Esophagus squamous epithelium (tissue), 5 donors: ENCODE measurements around the gene KCNQ1. TPM values are rescaled to one million over a fixed set of nuclear protein-coding genes. Genes with fewer than 3 reads are reported as not detected.

Experiments
- DNase-seq: peaks from one replicate; lab custom pipeline; 2025; lab: John Stamatoyannopoulos, UW
- H3K27ac ChIP-seq, 4 donors: fragments of 200-600 bp; sonication (generic); one replicate each; pipeline ENCODE4 v1.5.1; 2016 to 2019; ENCODE audit warnings: mild to moderate bottlenecking in 1 of 4
- H3K27me3 ChIP-seq, 4 donors: fragments of 200-600 bp; sonication (generic); 1 replicate in 3 of 4; 2 replicates in 1 of 4; pipeline versions ENCODE4 v1.5.1 to v1.6.0; 2017 to 2021; ENCODE audit warnings: antibody characterized with exemption in 1 of 4
- H3K36me3 ChIP-seq, 3 donors: fragments of 200-600 bp; sonication (generic); one replicate each; pipeline ENCODE4 v1.5.1; 2016 to 2019
- H3K4me1 ChIP-seq, 3 donors: fragments of 200-600 bp; sonication (generic); one replicate each; pipeline ENCODE4 v1.5.1; 2017 to 2019
- H3K4me3 ChIP-seq, 4 donors: fragments of 200-600 bp; sonication (generic); 1 replicate in 3 of 4; 2 replicates in 1 of 4; pipeline ENCODE4 v1.5.1; 2016 to 2019; ENCODE audit warnings: mild to moderate bottlenecking in 2 of 4, moderate library complexity in 1 of 4
- H3K9me3 ChIP-seq, 3 donors: fragments of 200-600 bp; sonication (generic); one replicate each; pipeline ENCODE4 v1.5.1; 2016 to 2019
- POLR2A ChIP-seq, 4 donors: fragments of 450-650 bp; IDR thresholded peaks; one replicate each; pipeline ENCODE4 v1.6.1; 2017; ENCODE audit warnings: antibody characterized with exemption in 4 of 4, mild to moderate bottlenecking in 4 of 4, moderate library complexity in 3 of 4
- WGBS, 2 donors: methylation state at CpG; one replicate each; pipeline ENCODE4 v1.1.5; 2018; 5-methylcytosine and 5-hydroxymethylcytosine counted together
- intact Hi-C: fragments of 100-400 bp; cut with DNase I; formaldehyde crosslinking; loops from one replicate; pipeline ENCODE4 v1.15.0; 2022
- total RNA-seq, 4 donors: library from RNA; depleted of rRNA; stranded (reverse); fragments of >200 nt; gene quantifications; one replicate each; pipeline ENCODE4 v1.1.0, GENCODE V29; 2016
- TF ChIP-seq, protein P1 (sequence below), 6 experiments: fragments of 450-650 bp in 4 of 6; fragments of 200-600 bp in 2 of 6; sonication (generic) in 2 of 6; IDR thresholded peaks; one replicate each; pipeline ENCODE4 v1.5.1; 2016 to 2019; ENCODE audit warnings: antibody characterized with exemption in 6 of 6, mild to moderate bottlenecking in 4 of 6, moderate library complexity in 4 of 6
- donor health status: DM: yes; HTN: yes; CAD: no.

The KCNQ1 gene
- total RNA-seq, 4 donors from 2014 or later, result 0.61 to 3.1 (median 0.72) TPM

- Histone ChIP-seq H3K9me3 (no peaks in the 10 kb centered on the region), H3K36me3 (no peaks in the 10 kb centered on the region), H3K27ac (no peak overlapping the region), H3K4me3 (no peak overlapping the region), H3K4me1 (peaks cover 0 to 18% (median 11%) of the 10 kb centered on the region in 3 donors), H3K27me3 (peaks cover 0 to 46% (median 0%) of the 10 kb centered on the region in 4 donors)
- 67% methylated on average over 3 of the region's 17 CpGs; no CpG with 5 or more reads in 1 of the 2 donors for WGBS, 2 donors
- DNase-seq, result no peak
- intact Hi-C loops, result loop anchor here (2.0 kb wide), 2 partner anchors 117 to 227 kb away; no protein-coding TSS in a partner anchor
- TF ChIP-seq, protein P1, sequence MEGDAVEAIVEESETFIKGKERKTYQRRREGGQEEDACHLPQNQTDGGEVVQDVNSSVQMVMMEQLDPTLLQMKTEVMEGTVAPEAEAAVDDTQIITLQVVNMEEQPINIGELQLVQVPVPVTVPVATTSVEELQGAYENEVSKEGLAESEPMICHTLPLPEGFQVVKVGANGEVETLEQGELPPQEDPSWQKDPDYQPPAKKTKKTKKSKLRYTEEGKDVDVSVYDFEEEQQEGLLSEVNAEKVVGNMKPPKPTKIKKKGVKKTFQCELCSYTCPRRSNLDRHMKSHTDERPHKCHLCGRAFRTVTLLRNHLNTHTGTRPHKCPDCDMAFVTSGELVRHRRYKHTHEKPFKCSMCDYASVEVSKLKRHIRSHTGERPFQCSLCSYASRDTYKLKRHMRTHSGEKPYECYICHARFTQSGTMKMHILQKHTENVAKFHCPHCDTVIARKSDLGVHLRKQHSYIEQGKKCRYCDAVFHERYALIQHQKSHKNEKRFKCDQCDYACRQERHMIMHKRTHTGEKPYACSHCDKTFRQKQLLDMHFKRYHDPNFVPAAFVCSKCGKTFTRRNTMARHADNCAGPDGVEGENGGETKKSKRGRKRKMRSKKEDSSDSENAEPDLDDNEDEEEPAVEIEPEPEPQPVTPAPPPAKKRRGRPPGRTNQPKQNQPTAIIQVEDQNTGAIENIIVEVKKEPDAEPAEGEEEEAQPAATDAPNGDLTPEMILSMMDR (IDR thresholded peaks at IDR 0.05), result no peak
- TF ChIP-seq POLR2A (IDR thresholded peaks at IDR 0.05), result no peak
Observed at GRCh38 chr11:2421996-2422395, 22.8 kb upstream of the KCNQ1 start.

GRCh38 chr11:2422461-2423156, 22.2 kb upstream of the KCNQ1 start:
- intact Hi-C loops, result no loop called here
- no peaks in the 10 kb centered on the region for H3K36me3 ChIP-seq
- DNase-seq, result no peak

GRCh38 chr11:2423157-2424025, 21.4 kb upstream of the KCNQ1 start:
- Histone ChIP-seq H3K4me1 (peaks cover 0 to 24% (median 11%) of the 10 kb centered on the region in 3 donors), H3K27ac (no peak overlapping the region), H3K9me3 (no peaks in the 10 kb centered on the region), H3K4me3 (no peak overlapping the region), H3K36me3 (no peaks in the 10 kb centered on the region), H3K27me3 (peaks cover 0 to 48% (median 0%) of the 10 kb centered on the region in 4 donors)
- TF ChIP-seq, protein P1 (IDR thresholded peaks at IDR 0.05), result no peak
- no peak for TF ChIP-seq POLR2A (IDR thresholded peaks at IDR 0.05)
- DNase-seq, result no peak
- intact Hi-C loops, result no loop called here
- WGBS, 2 donors, result 77% methylated on average over 20 of the region's 26 CpGs; no CpG with 5 or more reads in 1 of the 2 donors

More at GRCh38 chr11:2422461-2423156, 22.2 kb upstream of the KCNQ1 start:
- H3K4me1 ChIP-seq, result peaks cover 0 to 24% (median 11%) of the 10 kb centered on the region in 3 donors
- TF ChIP-seq POLR2A (IDR thresholded peaks at IDR 0.05), result no peak
- WGBS, 2 donors, result 80 to 81% methylated on average over 5 to 8 of the region's 14 CpGs
- H3K27me3 ChIP-seq, result peaks cover 0 to 48% (median 0%) of the 10 kb centered on the region in 4 donors
- H3K4me3 ChIP-seq, result no peak overlapping the region
- H3K9me3 ChIP-seq, result no peaks in the 10 kb centered on the region
- no peak overlapping the region for H3K27ac ChIP-seq

- 71 to 86% methylated on average over 6 to 8 of the region's 28 CpGs for WGBS, 2 donors
- H3K36me3 ChIP-seq, result no peaks in the 10 kb centered on the region
- no peak for DNase-seq
- no peak overlapping the region for H3K4me3 ChIP-seq
- H3K27me3 ChIP-seq, result peaks cover 0 to 46% (median 0%) of the 10 kb centered on the region in 4 donors
- no peaks in the 10 kb centered on the region for H3K9me3 ChIP-seq
- intact Hi-C loops, result loop anchor here (5.0 kb wide), 1 partner anchor 462 kb away; the partner anchor contains the start of gene CDKN1C
- no peak for TF ChIP-seq POLR2A (IDR thresholded peaks at IDR 0.05)
- TF ChIP-seq, protein P1 (IDR thresholded peaks at IDR 0.05), result no peak
- peaks cover 0 to 19% (median 9%) of the 10 kb centered on the region in 3 donors for H3K4me1 ChIP-seq
- H3K27ac ChIP-seq, result no peak overlapping the region
Observed at GRCh38 chr11:2424811-2425495, 19.9 kb upstream of the KCNQ1 start.

DNA sequence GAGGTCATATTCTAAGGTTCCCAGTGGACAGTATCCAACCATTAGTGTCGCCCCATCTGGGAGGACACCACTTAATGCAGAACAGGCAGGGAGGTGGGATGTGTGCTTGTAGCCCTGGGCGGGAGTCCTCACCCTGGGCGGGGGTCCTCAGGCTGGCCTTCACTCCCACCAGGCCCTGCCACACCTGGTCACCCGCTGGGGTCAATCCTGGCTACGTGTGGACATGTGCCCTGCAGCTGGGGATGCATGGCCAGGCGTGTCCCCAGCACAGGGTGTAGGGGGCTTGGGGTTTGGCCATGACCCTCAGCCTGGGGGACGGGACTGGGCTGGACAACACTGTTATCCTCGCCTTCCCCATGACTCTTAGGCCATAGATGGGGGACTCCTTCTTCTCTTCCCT, 19.3 kb upstream of the KCNQ1 start:
- WGBS, 2 donors, result 100% methylated on average over 1 of the region's 8 CpGs
- no peak overlapping the region for H3K27ac ChIP-seq
- intact Hi-C loops, result loop anchor here (5.0 kb wide), 1 partner anchor 462 kb away; the partner anchor contains the start of gene CDKN1C
- DNase-seq, result no peak
- peaks cover 0 to 13% (median 4%) of the 10 kb centered on the region in 3 donors for H3K4me1 ChIP-seq
- H3K9me3 ChIP-seq, result no peaks in the 10 kb centered on the region
- H3K4me3 ChIP-seq, result no peak overlapping the region
- no peak for TF ChIP-seq POLR2A (IDR thresholded peaks at IDR 0.05)
- TF ChIP-seq, protein P1 (IDR thresholded peaks at IDR 0.05), result no peak
- peaks cover 0 to 41% (median 0%) of the 10 kb centered on the region in 4 donors for H3K27me3 ChIP-seq
- H3K36me3 ChIP-seq, result no peaks in the 10 kb centered on the region
